GM12878 (cell line): ENCODE results near the gene ISCA2.

ENCODE experiments used
- CREB1 ChIP-seq: IDR thresholded peaks from 2 replicates; pipeline ENCODE4 v1.6.1; 2012; ENCODE audit warnings: low read depth, mild to moderate bottlenecking, inconsistent platforms
- EP300 ChIP-seq, 2 experiments: fragments of 150-350 bp in 1 of 2; IDR thresholded peaks; 2 replicates each; pipeline ENCODE4 v1.6.1; 2011 to 2012; ENCODE audit warnings: low read depth in 2 of 2, low read length in 2 of 2, borderline replicate concordance in 1 of 2, improper control_type of control experiment in 1 of 2, inconsistent platforms in 1 of 2; ENCODE audit not compliant: control insufficient read depth in 1 of 2
- HDAC6 ChIP-seq: fragments of 200-600 bp; sonication (generic); IDR thresholded peaks from one replicate; pipeline ENCODE4 v1.8.0; 2017; ENCODE audit warnings: antibody characterized with exemption; ENCODE audit not compliant: unreplicated experiment
- NBN ChIP-seq: fragments of 450-650 bp; IDR thresholded peaks from 2 replicates; pipeline ENCODE4 v1.6.1; 2016
- NKRF ChIP-seq: fragments of 450-650 bp; conservative IDR thresholded peaks from 2 replicates; pipeline ENCODE4 v1.6.1; 2017; ENCODE audit warnings: mild to moderate bottlenecking, moderate library complexity
- NRF1 ChIP-seq: conservative IDR thresholded peaks from 2 replicates; pipeline ENCODE4 v1.6.1; 2011; ENCODE audit warnings: mild to moderate bottlenecking, low read depth, low read length, improper control_type of control experiment
- POLR2AphosphoS5 ChIP-seq: IDR thresholded peaks from 2 replicates; pipeline ENCODE4 v1.6.1; 2011; ENCODE audit warnings: mild to moderate bottlenecking, low read length, inconsistent platforms
- RAD21 ChIP-seq: IDR thresholded peaks from 2 replicates; pipeline ENCODE4 v1.6.1; 2011; ENCODE audit warnings: mild to moderate bottlenecking, low read depth, low read length, moderate library complexity; ENCODE audit not compliant: insufficient read depth
- REST ChIP-seq: IDR thresholded peaks from 2 replicates; pipeline ENCODE4 v1.6.1; 2012; ENCODE audit warnings: mild to moderate bottlenecking, low read depth, low read length
- SPI1 ChIP-seq: IDR thresholded peaks from 2 replicates; pipeline ENCODE4 v1.6.1; 2011; ENCODE audit warnings: low read depth, mild to moderate bottlenecking, low read length, moderate library complexity, borderline replicate concordance; ENCODE audit not compliant: insufficient read depth
- ZNF274 ChIP-seq: IDR thresholded peaks from one replicate; pipeline ENCODE4 v1.8.0; 2011; ENCODE audit not compliant: insufficient read length, insufficient read depth
- TF ChIP-seq, protein P1 (sequence below), 3 experiments: IDR thresholded peaks in 2 of 3; conservative IDR thresholded peaks in 1 of 3; 2 replicates each; pipeline ENCODE4 v1.5.1; 2011; ENCODE audit warnings: low read depth in 3 of 3, low read length in 3 of 3, mild to moderate bottlenecking in 3 of 3, control low read depth in 2 of 3, moderate library complexity in 2 of 3, inconsistent platforms in 1 of 3, mixed read lengths in 1 of 3; ENCODE audit not compliant: control insufficient read depth in 2 of 3, insufficient read depth in 1 of 3; ENCODE audit errors: extremely low read depth in 1 of 3

DNA sequence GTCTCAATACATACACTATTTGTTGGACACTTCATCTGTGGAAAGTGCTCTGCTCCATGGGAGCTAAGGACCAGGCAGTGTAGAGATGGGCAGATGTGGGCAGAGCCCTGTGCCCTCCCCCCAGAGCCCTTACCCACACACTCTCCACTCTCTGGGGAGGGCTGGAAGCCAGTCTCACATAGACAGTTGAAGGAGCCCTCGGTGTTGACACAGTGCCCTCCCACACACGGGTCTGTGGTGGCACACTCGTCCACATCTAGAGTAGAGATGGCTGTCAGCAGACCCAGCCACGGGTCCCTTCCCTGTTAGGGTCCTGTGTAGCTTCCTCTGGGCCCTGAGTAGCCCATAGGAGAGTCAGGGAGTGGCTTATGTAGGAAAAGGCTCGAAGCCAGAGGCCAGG lies 14.3 kb downstream of the ISCA2 start:
- TF ChIP-seq NKRF (no peak), NRF1 (no peak), POLR2AphosphoS5 (no peak), ZNF274 (no peak), SPI1 (no peak), CREB1 (no peak), NBN (no peak), HDAC6 (no peak), EP300 (IDR thresholded peaks at IDR 0.05; ENCODE audit: borderline replicate concordance in 1 of 2, control insufficient read depth in 1 of 2, low read depth in 2 of 2, low read length in 2 of 2) (no peak), REST (no peak), RAD21 (no peak)
- TF ChIP-seq, protein P1, sequence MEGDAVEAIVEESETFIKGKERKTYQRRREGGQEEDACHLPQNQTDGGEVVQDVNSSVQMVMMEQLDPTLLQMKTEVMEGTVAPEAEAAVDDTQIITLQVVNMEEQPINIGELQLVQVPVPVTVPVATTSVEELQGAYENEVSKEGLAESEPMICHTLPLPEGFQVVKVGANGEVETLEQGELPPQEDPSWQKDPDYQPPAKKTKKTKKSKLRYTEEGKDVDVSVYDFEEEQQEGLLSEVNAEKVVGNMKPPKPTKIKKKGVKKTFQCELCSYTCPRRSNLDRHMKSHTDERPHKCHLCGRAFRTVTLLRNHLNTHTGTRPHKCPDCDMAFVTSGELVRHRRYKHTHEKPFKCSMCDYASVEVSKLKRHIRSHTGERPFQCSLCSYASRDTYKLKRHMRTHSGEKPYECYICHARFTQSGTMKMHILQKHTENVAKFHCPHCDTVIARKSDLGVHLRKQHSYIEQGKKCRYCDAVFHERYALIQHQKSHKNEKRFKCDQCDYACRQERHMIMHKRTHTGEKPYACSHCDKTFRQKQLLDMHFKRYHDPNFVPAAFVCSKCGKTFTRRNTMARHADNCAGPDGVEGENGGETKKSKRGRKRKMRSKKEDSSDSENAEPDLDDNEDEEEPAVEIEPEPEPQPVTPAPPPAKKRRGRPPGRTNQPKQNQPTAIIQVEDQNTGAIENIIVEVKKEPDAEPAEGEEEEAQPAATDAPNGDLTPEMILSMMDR (IDR thresholded peaks at IDR 0.05 in 2 of 3, conservative IDR thresholded peaks at IDR 0.05 in 1 of 3; ENCODE audit: control insufficient read depth in 2 of 3, extremely low read depth in 1 of 3, insufficient read depth in 1 of 3, low read depth in 3 of 3, low read length in 3 of 3): no peak
